ENCODE results near the gene ST6GALNAC5.

DNA sequence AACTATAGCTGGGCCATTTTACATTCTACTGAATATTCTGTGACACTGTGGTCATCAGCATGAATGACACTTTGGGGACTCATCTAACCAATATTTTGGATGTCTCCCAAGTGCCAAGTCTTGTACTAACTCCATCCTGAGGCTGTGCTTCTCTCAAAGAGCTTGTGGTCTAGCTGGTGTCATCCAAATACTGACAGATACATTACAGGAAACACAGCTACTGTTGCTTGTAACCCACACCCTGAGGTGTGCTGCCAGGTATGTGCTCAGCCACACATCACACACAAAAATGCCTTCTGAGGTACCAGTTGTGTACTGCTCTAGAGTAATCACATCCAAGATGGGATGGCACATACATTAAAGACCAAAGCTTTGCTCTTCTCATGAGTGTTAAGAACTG is 81.6 kb downstream of the ST6GALNAC5 start:
- TF ChIP-seq TAF1 (IDR thresholded peaks at IDR 0.05; ENCODE audit: low read depth, low read length) (no peak), POLR2A (IDR thresholded peaks at IDR 0.05; ENCODE audit: low read depth, low read length) (no peak)
